Trophoblast cell (in vitro differentiated cells and primary cell): ENCODE data around the gene RAMP3.

Experiments used
- DNase-seq, 2 donors: peaks; one replicate each; pipeline ENCODE4 v3.0.0-alpha.2; 2016
- H2AFZ ChIP-seq: 2 replicates; pipeline ENCODE4 v1.6.1; 2013; ENCODE audit warnings: low read length, moderate library complexity, mild to moderate bottlenecking; ENCODE audit not compliant: insufficient read depth, poor library complexity
- H2AK5ac ChIP-seq: 2 replicates; pipeline ENCODE4 v1.6.1; 2013; ENCODE audit warnings: mild to moderate bottlenecking, low read length
- H2BK120ac ChIP-seq: 2 replicates; pipeline ENCODE4 v1.6.1; 2013; ENCODE audit warnings: low read length, mild to moderate bottlenecking, moderate library complexity; ENCODE audit not compliant: insufficient read depth, poor library complexity
- H2BK12ac ChIP-seq: 2 replicates; pipeline ENCODE4 v1.6.1; 2013; ENCODE audit warnings: mild to moderate bottlenecking, low read length, moderate library complexity
- H2BK5ac ChIP-seq: 2 replicates; pipeline ENCODE4 v1.6.1; 2013; ENCODE audit warnings: low read length, low read depth, moderate library complexity, mild to moderate bottlenecking; ENCODE audit not compliant: poor library complexity
- H3K14ac ChIP-seq: 2 replicates; pipeline ENCODE4 v1.6.1; 2013; ENCODE audit warnings: mild to moderate bottlenecking, low read length
- H3K18ac ChIP-seq: 2 replicates; pipeline ENCODE4 v1.6.1; 2013; ENCODE audit warnings: mild to moderate bottlenecking, low read length
- H3K23ac ChIP-seq: 2 replicates; pipeline ENCODE4 v1.6.1; 2013; ENCODE audit warnings: low read length
- H3K27ac ChIP-seq: 2 replicates; pipeline ENCODE4 v1.5.1; 2013; ENCODE audit warnings: low read depth, mild to moderate bottlenecking, inconsistent platforms, low read length, moderate library complexity
- H3K27me3 ChIP-seq: 2 replicates; pipeline ENCODE4 v1.6.1; 2013; ENCODE audit warnings: inconsistent platforms, mild to moderate bottlenecking, low read length, moderate library complexity; ENCODE audit not compliant: insufficient read depth
- H3K36me3 ChIP-seq, 2 experiments: 1 replicate in 1 of 2; 2 replicates in 1 of 2; pipeline ENCODE4 v1.6.1; 2013; ENCODE audit warnings: low read length in 2 of 2, mild to moderate bottlenecking in 2 of 2, moderate library complexity in 1 of 2; ENCODE audit not compliant: insufficient read depth in 2 of 2, control insufficient read depth in 1 of 2
- H3K4ac ChIP-seq: 2 replicates; pipeline ENCODE4 v1.6.1; 2013; ENCODE audit warnings: low read depth, mild to moderate bottlenecking, low read length, moderate library complexity
- H3K4me1 ChIP-seq, 2 experiments: 1 replicate in 1 of 2; 2 replicates in 1 of 2; pipeline ENCODE4 v1.6.1; 2013; ENCODE audit warnings: low read length in 2 of 2, mild to moderate bottlenecking in 2 of 2, moderate library complexity in 1 of 2; ENCODE audit not compliant: insufficient read depth in 2 of 2, control insufficient read depth in 1 of 2
- H3K4me2 ChIP-seq: 2 replicates; pipeline ENCODE4 v1.6.1; 2013; ENCODE audit warnings: inconsistent platforms, mild to moderate bottlenecking, low read length, moderate library complexity
- H3K4me3 ChIP-seq: 2 replicates; pipeline ENCODE4 v1.5.1; 2013; ENCODE audit warnings: mild to moderate bottlenecking, low read depth, low read length, inconsistent platforms
- H3K79me1 ChIP-seq: one replicate; pipeline ENCODE4 v1.6.1; 2013; ENCODE audit warnings: low read length
- H3K79me2 ChIP-seq: 2 replicates; pipeline ENCODE4 v1.6.1; 2013; ENCODE audit warnings: low read length, mild to moderate bottlenecking; ENCODE audit not compliant: control insufficient read depth, insufficient read depth, poor library complexity
- H3K9ac ChIP-seq: 2 replicates; pipeline ENCODE4 v1.6.1; 2013; ENCODE audit warnings: mild to moderate bottlenecking, low read length
- H3K9me3 ChIP-seq: 2 replicates; pipeline ENCODE4 v1.6.1; 2013; ENCODE audit warnings: low read depth, mild to moderate bottlenecking, control low read depth, inconsistent platforms, low read length; ENCODE audit not compliant: insufficient read depth
- H4K12ac ChIP-seq: 2 replicates; pipeline ENCODE4 v1.6.1; 2013; ENCODE audit warnings: low read depth, mild to moderate bottlenecking, low read length, moderate library complexity
- H4K8ac ChIP-seq: 2 replicates; pipeline ENCODE4 v1.6.1; 2013; ENCODE audit warnings: low read depth, mild to moderate bottlenecking, low read length, moderate library complexity
- H4K91ac ChIP-seq: one replicate; pipeline ENCODE4 v1.6.1; 2013; ENCODE audit warnings: low read depth, mild to moderate bottlenecking, low read length, moderate library complexity
- WGBS: extraction: QIAGEN DNeasy Blood & Tissue Kit; methylation state at CpG from one replicate; pipeline ENCODE4 v1.1.7; 2013; ENCODE audit warnings: missing lambda C conversion rate; ENCODE audit not compliant: insufficient read length, insufficient coverage; ENCODE audit errors: extremely low coverage; 5-methylcytosine and 5-hydroxymethylcytosine counted together

Gene RAMP3

GRCh38 chr7:45118889-45119331 lies 38.7 kb upstream of the RAMP3 start:
- no peaks in the 10 kb centered on the region for H3K27me3 ChIP-seq
- H2BK120ac ChIP-seq, result no peak overlapping the region
- H3K79me2 ChIP-seq, result no peaks in the 10 kb centered on the region
- no peaks in the 10 kb centered on the region for H3K36me3 ChIP-seq
- WGBS, result no CpG with 5 or more reads among the region's 3 CpGs
- no peak overlapping the region for H4K8ac ChIP-seq
- H3K23ac ChIP-seq, result no peak overlapping the region
- no peak overlapping the region for H3K27ac ChIP-seq
- H3K4me3 ChIP-seq, result no peak overlapping the region
- no peak for DNase-seq
- H3K79me1 ChIP-seq, result no peaks in the 10 kb centered on the region
- no peak overlapping the region for H2AFZ ChIP-seq
- no peak overlapping the region for H3K9ac ChIP-seq
- no peak overlapping the region for H4K91ac ChIP-seq
- H3K14ac ChIP-seq, result no peak overlapping the region
- H3K4me2 ChIP-seq, result no peak overlapping the region
- no peak overlapping the region for H2AK5ac ChIP-seq
- H3K4ac ChIP-seq, result no peak overlapping the region
- no peak overlapping the region for H3K18ac ChIP-seq
- H2BK12ac ChIP-seq, result no peak overlapping the region
- H3K9me3 ChIP-seq, result no peaks in the 10 kb centered on the region
- H2BK5ac ChIP-seq, result no peak overlapping the region
- H3K4me1 ChIP-seq, result no peaks in the 10 kb centered on the region
- no peak overlapping the region for H4K12ac ChIP-seq

DNA sequence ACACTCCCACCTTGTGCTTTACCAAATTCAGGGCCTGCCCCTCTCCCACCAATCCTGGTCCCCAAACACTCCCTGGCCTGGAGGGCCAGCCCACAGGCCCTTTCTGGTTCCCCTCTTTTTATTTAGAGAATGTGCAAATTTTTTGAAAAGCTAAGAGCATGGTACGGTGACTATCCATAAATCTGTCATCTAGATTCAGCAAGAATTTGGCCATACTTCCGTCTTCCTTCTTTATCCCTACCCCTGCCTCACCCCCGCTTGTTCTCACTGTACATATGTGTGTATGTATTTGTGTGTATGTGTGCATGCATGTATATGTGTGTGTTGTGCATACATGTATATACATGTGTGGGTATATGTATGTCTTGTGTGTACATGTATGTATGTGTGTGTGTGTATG lies 38.0 kb upstream of the RAMP3 start:
- H3K14ac ChIP-seq, result no peak overlapping the region
- no peak overlapping the region for H3K4me2 ChIP-seq
- H3K79me1 ChIP-seq, result no peaks in the 10 kb centered on the region
- no peak overlapping the region for H2BK5ac ChIP-seq
- H3K79me2 ChIP-seq, result no peaks in the 10 kb centered on the region
- no peaks in the 10 kb centered on the region for H3K36me3 ChIP-seq
- H3K18ac ChIP-seq, result no peak overlapping the region
- no peak overlapping the region for H3K23ac ChIP-seq
- H2AFZ ChIP-seq, result no peak overlapping the region
- no peak overlapping the region for H3K4me3 ChIP-seq
- H3K4me1 ChIP-seq, result no peaks in the 10 kb centered on the region
- no peaks in the 10 kb centered on the region for H3K27me3 ChIP-seq
- no peak overlapping the region for H3K27ac ChIP-seq
- no CpG with 5 or more reads among the region's 3 CpGs for WGBS
- H3K9ac ChIP-seq, result no peak overlapping the region
- H3K4ac ChIP-seq, result no peak overlapping the region
- H2AK5ac ChIP-seq, result no peak overlapping the region
- no peak overlapping the region for H4K12ac ChIP-seq
- H4K91ac ChIP-seq, result no peak overlapping the region
- H3K9me3 ChIP-seq, result no peaks in the 10 kb centered on the region
- H4K8ac ChIP-seq, result no peak overlapping the region
- H2BK12ac ChIP-seq, result no peak overlapping the region
- no peak overlapping the region for H2BK120ac ChIP-seq
- DNase-seq, result no peak

DNA sequence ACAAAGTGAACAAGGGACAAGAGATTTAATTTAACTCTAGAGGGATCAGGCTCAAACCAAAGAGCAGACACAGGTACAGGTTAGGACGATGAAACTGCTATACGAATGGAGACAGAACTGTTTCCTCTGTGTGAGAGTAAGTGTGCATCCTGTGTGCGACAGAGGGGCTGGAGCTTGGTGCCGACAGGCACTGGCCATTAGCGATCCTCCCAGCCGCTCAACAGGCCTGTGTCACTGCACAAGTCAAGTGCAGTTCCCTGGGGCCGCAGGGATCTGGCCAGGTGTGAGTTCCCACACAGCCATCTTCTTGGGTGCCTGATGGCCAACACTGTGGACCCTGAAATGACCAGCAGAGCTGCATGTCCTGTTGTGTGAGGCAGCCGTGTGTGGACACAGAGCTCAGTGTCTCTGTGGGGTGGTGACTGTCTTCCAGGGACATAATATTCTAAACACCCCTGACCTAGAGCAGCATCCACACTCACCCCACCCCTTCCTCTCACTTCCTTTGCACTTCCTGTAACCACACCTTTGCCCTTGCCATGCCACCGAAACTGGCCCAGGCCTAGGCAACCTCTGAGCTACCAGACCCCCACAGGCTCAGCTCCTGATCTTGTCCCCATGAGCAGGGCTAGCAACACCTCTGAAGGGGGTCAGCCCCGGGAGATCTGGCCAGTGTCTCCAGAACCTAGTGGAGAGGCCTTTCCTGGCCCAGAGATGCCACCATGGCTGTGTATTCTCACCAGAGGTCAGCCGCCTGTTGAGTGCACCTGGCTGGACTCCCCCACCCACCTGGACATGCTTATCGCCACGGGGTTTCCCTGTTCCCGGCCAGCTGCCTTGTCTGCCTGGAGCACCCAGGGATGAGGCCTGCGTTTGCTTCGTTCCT lies 34.4 kb upstream of the RAMP3 start:
- Histone ChIP-seq H3K9ac (no peak overlapping the region), H3K36me3 (no peaks in the 10 kb centered on the region), H4K91ac (no peak overlapping the region), H2BK120ac (no peak overlapping the region), H3K4me2 (no peak overlapping the region), H4K8ac (no peak overlapping the region), H4K12ac (no peak overlapping the region), H3K79me1 (no peaks in the 10 kb centered on the region), H3K4me3 (no peak overlapping the region), H3K14ac (no peak overlapping the region), H3K4ac (no peak overlapping the region), H3K18ac (no peak overlapping the region), H2BK12ac (no peak overlapping the region), H3K23ac (no peak overlapping the region), H3K9me3 (no peaks in the 10 kb centered on the region), H3K4me1 (no peaks in the 10 kb centered on the region), H3K27me3 (no peaks in the 10 kb centered on the region), H2BK5ac (no peak overlapping the region), H3K79me2 (no peaks in the 10 kb centered on the region), H3K27ac (no peak overlapping the region), H2AK5ac (no peak overlapping the region), H2AFZ (no peak overlapping the region)
- no CpG with 5 or more reads among the region's 16 CpGs for WGBS
- no peak for DNase-seq

GRCh38 chr7:45123913-45124710 lies 33.5 kb upstream of the RAMP3 start:
- no peak overlapping the region for H2BK5ac ChIP-seq
- H3K4me2 ChIP-seq, result no peak overlapping the region
- H2AFZ ChIP-seq, result no peak overlapping the region
- no peaks in the 10 kb centered on the region for H3K27me3 ChIP-seq
- no peak for DNase-seq
- no peak overlapping the region for H4K12ac ChIP-seq
- H3K4ac ChIP-seq, result no peak overlapping the region
- H2AK5ac ChIP-seq, result no peak overlapping the region
- no peaks in the 10 kb centered on the region for H3K36me3 ChIP-seq
- H3K9me3 ChIP-seq, result no peaks in the 10 kb centered on the region
- no peak overlapping the region for H3K18ac ChIP-seq
- no peaks in the 10 kb centered on the region for H3K79me1 ChIP-seq
- no CpG with 5 or more reads among the region's 12 CpGs for WGBS
- H4K8ac ChIP-seq, result no peak overlapping the region
- no peak overlapping the region for H3K27ac ChIP-seq
- no peak overlapping the region for H3K9ac ChIP-seq
- no peak overlapping the region for H2BK12ac ChIP-seq
- no peak overlapping the region for H4K91ac ChIP-seq
- H3K4me3 ChIP-seq, result no peak overlapping the region
- no peaks in the 10 kb centered on the region for H3K4me1 ChIP-seq
- no peak overlapping the region for H3K14ac ChIP-seq
- H2BK120ac ChIP-seq, result no peak overlapping the region
- H3K23ac ChIP-seq, result no peak overlapping the region
- H3K79me2 ChIP-seq, result no peaks in the 10 kb centered on the region
